Motor neuron (in vitro differentiated cells): ENCODE results near the gene CHMP1A. TPM values are rescaled to one million over a fixed set of nuclear protein-coding genes. Genes with fewer than 3 reads are reported as not detected.

Source experiments
- ATAC-seq, 8 experiments: fragments of 200-7000 bp; cut with Tn5 transposase; replicated peaks in 6 of 8; 2 replicates each; pipeline ENCODE4 v1.8.0; 2021; ENCODE audit warnings: mild to moderate bottlenecking in 8 of 8, moderate library complexity in 8 of 8
- H3K27ac ChIP-seq, 2 donors: fragments of 250-450 bp; sonication (Bioruptor Pico); 2 replicates each; pipeline ENCODE4 v1.9.0; 2021; ENCODE audit warnings: antibody characterized with exemption in 2 of 2, mild to moderate bottlenecking in 2 of 2, moderate library complexity in 1 of 2
- H3K4me1 ChIP-seq, 2 donors: fragments of 250-450 bp; sonication (Bioruptor Pico); replicated peaks in 1 of 2; 2 replicates each; pipeline ENCODE4 v1.6.1; 2021; ENCODE audit warnings: antibody characterized with exemption in 2 of 2, mild to moderate bottlenecking in 2 of 2, moderate library complexity in 1 of 2
- H3K4me3 ChIP-seq, 5 donors: fragments of 250-450 bp; sonication (Bioruptor Pico); 2 replicates each; pipeline ENCODE4 v1.9.0; 2021; ENCODE audit warnings: antibody characterized with exemption in 5 of 5, mild to moderate bottlenecking in 5 of 5, moderate library complexity in 4 of 5
- WGBS, 10 experiments: fragments of 450-650 bp; shearing (Covaris generic); methylation state at CpG; one replicate each; pipeline ENCODE4 v1.0.0; 2022; 5-methylcytosine and 5-hydroxymethylcytosine counted together
- in situ Hi-C, 9 experiments: fragments of 400-800 bp; cut with MboI; loops; one replicate each; pipeline ENCODE4 v1.15.0; 2021; ENCODE audit warnings: low sequenced_read_pairs in 9 of 9, low pct_unique_long_range_greater_than_20kb in 2 of 9; ENCODE audit not compliant: unreplicated experiment in 9 of 9
- total RNA-seq, 8 experiments: library from RNA; unstranded; fragments of 300-600 nt; gene quantifications; 2 replicates each; pipeline versions ENCODE4 v1.2.3 to v1.2.4, GENCODE V29; 2022

CHMP1A gene
- total RNA-seq, 8 experiments from 2014 or later = 34.0 to 67.0 (median 51.4) TPM

DNA sequence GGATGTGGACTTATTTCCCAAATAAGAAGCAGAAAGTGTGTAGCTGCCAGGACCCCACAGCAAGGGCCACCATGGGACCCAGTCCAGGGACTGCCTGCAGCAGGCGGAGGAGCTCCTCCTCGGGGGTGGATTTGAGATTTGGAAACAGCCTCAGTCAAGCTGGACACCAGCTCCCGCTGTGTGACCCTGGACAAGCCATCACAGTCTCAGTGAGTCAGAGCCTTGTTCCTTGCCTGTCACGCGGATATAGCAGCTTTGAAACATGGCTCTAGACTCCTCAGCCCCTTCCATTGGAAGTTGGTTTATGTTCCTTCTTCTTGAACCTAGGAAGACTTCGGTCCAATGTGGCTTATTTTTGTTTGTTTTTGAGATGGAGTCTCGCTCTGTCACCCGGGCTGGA is 56.6 kb downstream of the CHMP1A start:
- Histone ChIP-seq H3K4me3 (no peak overlapping the region), H3K27ac (peak overlapping the region; percentile 70 to 78), H3K4me1 (peaks cover 62 to 63% of the 10 kb centered on the region in 2 donors)
- WGBS, 10 experiments = 0 to 84% (median 61%) methylated on average over 1 to 5 of the region's 8 CpGs; no CpG with 5 or more reads in 4 of the 10 experiments
- ATAC-seq = no peak
- in situ Hi-C loops = no loop called here

DNA sequence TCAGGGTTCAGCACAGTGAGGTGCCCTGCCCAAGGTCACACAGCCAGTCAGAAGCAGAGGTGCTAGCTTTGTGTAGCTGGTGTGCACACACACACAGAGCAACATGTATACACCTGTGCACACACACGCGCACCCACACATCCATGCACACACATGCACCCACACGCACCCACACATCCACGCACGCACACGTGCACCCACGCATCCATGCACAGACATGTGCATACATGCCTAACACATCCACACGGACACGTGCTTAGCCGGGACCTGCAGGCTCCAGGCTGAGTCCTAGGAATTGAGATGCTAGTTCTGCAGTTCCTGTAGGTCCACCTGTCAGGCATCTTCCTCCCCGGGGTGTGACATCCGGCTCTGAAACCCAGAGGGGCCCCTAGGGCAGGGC is 57.1 kb downstream of the CHMP1A start:
- in situ Hi-C loops = no loop called here
- Histone ChIP-seq H3K4me1 (peaks cover 57 to 58% of the 10 kb centered on the region in 2 donors), H3K27ac (peak overlapping the region; percentile 70 to 78), H3K4me3 (no peak overlapping the region)
- 94 to 100% (median 98%) methylated on average over 2 to 9 of the region's 12 CpGs; no CpG with 5 or more reads in 7 of the 10 experiments for WGBS, 10 experiments
- ATAC-seq = no peak

DNA sequence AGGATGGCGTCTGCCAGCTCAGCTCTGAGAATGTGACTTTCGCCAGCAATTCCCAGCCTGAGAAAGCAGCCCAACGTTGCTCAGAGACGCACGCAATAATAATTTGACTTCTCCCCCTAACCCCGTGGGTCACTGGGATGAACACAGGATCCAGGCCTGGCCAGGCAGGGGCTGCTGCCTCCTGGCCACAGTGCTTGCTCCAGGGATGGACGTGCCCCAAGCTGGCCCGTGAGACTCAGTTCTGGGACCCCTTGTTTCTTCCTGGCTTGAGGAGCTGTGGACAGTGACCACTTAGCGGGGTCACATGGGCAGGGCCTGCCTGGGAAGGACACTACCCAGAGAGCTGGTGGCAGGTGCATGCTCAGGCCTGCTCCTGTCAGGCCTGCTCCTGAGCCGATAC is 57.6 kb downstream of the CHMP1A start:
- peaks cover 51 to 53% of the 10 kb centered on the region in 2 donors for H3K4me1 ChIP-seq
- WGBS, 10 experiments = 80 to 100% (median 82%) methylated on average over 1 to 2 of the region's 10 CpGs; no CpG with 5 or more reads in 6 of the 10 experiments
- peak overlapping the region; percentile 70 to 78 for H3K27ac ChIP-seq
- in situ Hi-C loops = no loop called here
- ATAC-seq = no peak
- no peak overlapping the region for H3K4me3 ChIP-seq

DNA sequence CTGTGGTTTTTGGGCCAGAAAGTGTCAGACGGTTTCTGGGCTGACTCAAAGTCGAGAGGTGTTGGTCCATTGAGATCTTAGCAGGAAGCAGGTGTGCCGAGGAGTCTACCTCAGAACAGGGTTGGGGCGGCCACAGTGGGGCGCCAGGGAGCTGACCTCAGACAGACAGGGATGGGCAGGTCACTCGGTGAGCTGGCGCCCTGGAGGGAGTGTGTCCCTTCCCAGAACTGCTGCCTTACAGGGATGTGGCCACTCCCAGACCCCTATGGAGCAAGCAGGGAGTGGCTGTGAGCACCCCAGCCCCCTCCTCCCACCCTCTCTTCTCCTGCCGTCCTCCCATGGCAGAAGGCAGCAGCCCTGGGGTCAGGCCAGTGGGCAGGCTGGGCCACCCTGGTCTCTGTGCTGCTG is 58.1 kb downstream of the CHMP1A start:
- Histone ChIP-seq H3K4me1 (peaks cover 48 to 50% of the 10 kb centered on the region in 2 donors), H3K4me3 (no peak overlapping the region), H3K27ac (peak overlapping the region; percentile 70 to 78)
- ATAC-seq = peak; percentile 16 to 86 (median 44)
- in situ Hi-C loops = no loop called here
- WGBS, 10 experiments = 29 to 60% methylated on average over 1 to 3 of the region's 8 CpGs; no CpG with 5 or more reads in 8 of the 10 experiments

GRCh38 chr16:89598199-89598598 is 59.3 kb downstream of the CHMP1A start:
- no CpG with 5 or more reads among the region's 14 CpGs for WGBS, 10 experiments
- Histone ChIP-seq H3K27ac (peak overlapping the region in 1 of 2 donors; percentile 89), H3K4me1 (peaks cover 48 to 49% of the 10 kb centered on the region in 2 donors), H3K4me3 (no peak overlapping the region)
- peak in 6 of 8 experiments; percentile 2 to 22 (median 8) for ATAC-seq
- in situ Hi-C loops = no loop called here

DNA sequence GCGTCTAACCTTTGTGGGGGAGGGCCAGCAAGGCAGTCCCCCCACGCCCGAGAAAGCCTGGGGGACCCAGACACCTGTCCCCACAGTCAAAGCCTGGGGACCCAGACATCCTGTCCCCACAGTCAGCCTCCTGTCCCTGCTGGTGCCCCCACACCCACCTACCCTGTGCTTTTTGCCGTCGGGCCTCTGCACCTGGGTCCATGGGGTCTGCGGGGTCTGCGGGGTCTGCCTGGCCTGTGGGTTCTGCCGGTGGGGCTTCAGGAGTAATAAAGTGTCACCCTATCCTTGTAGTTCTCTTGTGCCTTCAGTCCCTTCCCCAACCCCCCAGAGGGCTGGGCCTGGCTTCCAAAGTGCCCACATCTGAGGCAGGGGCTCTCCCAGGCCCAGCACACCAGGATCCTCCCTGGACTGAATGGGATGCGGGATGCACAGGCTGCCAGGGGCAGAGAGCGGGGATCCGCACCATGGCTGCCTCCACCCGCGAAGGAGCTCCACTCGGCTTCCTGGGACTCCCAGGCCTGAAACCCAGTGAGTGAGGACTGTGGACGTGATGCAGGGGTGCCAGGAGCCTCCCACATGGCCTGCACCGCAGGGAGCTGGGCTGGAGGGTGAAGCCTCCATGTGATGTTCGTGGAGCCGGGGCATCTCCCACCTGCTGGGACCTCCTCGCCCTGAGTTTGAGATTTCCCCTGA is 60.4 kb downstream of the CHMP1A start:
- in situ Hi-C loops = no loop called here
- 73 to 100% methylated on average over 1 to 3 of the region's 19 CpGs; no CpG with 5 or more reads in 8 of the 10 experiments for WGBS, 10 experiments
- H3K27ac ChIP-seq = peak overlapping the region in 1 of 2 donors; percentile 22
- H3K4me1 ChIP-seq = peaks cover 37 to 38% of the 10 kb centered on the region in 2 donors
- ATAC-seq = no peak
- H3K4me3 ChIP-seq = no peak overlapping the region

- peak in 1 of 8 experiments; percentile 9 for ATAC-seq
- in situ Hi-C loops = no loop called here
- no peak overlapping the region for H3K27ac ChIP-seq
- peaks cover 29 to 32% of the 10 kb centered on the region in 2 donors for H3K4me1 ChIP-seq
- WGBS, 10 experiments = 68 to 100% (median 85%) methylated on average over 2 to 11 of the region's 25 CpGs; no CpG with 5 or more reads in 4 of the 10 experiments
- H3K4me3 ChIP-seq = no peak overlapping the region
Measured at GRCh38 chr16:89596061-89596689, 61.3 kb downstream of the CHMP1A start.

- Histone ChIP-seq H3K4me1 (peaks cover 27 to 28% of the 10 kb centered on the region in 2 donors), H3K27ac (no peak overlapping the region), H3K4me3 (no peak overlapping the region)
- in situ Hi-C loops = no loop called here
- WGBS, 10 experiments = 83 to 100% (median 90%) methylated on average over 6 to 25 of the region's 47 CpGs; no CpG with 5 or more reads in 5 of the 10 experiments
- no peak for ATAC-seq
Measured at GRCh38 chr16:89595330-89596060, 62.0 kb downstream of the CHMP1A start.

Other genes starting within 250 kb of the CHMP1A start
- gene ANKRD11, start 167.1 kb downstream of the CHMP1A start, total RNA-seq = 100 to 1,000 TPM in 2 of 8 experiments, 10 to 100 TPM in 6; 22.6 to 148 (median 52.5) TPM
- 100 to 1,000 TPM in 2 of 8 experiments, 10 to 100 TPM in 6; 47.7 to 134 (median 71.6) TPM for gene SPG7, start 149.3 kb downstream of the CHMP1A start, total RNA-seq
- gene RPL13, start 97.0 kb downstream of the CHMP1A start, total RNA-seq = 1,000 to 10,000 TPM; 1,624 to 3,284 (median 2,183) TPM
- 10 to 100 TPM in 3 of 8 experiments, 1 to 10 TPM in 4, not detected in 1; 2.2 to 17.1 (median 7.3) TPM for gene CPNE7, start 82.0 kb downstream of the CHMP1A start, total RNA-seq
- 1 to 10 TPM in 1 of 8 experiments, under 1 TPM in 7; 0.21 to 1.4 (median 0.34) TPM for gene DPEP1, start 44.1 kb downstream of the CHMP1A start, total RNA-seq
- gene SPATA33, start 128 bp upstream of the CHMP1A start, total RNA-seq = 10 to 100 TPM in 2 of 8 experiments, 1 to 10 TPM in 6; 4.3 to 22.4 (median 7.6) TPM
- gene CDK10, start 29.0 kb upstream of the CHMP1A start, total RNA-seq = 100 to 1,000 TPM in 1 of 8 experiments, 10 to 100 TPM in 7; 18.3 to 122 (median 46.6) TPM
- gene SPATA2L, start 44.0 kb upstream of the CHMP1A start, total RNA-seq = 10 to 100 TPM in 1 of 8 experiments, 1 to 10 TPM in 7; 2.1 to 10.7 (median 6.2) TPM
- 10 to 100 TPM in 3 of 8 experiments, 1 to 10 TPM in 5; 4.5 to 14.6 (median 8.9) TPM for gene VPS9D1, start 63.2 kb upstream of the CHMP1A start, total RNA-seq
- 10 to 100 TPM; 10.5 to 61.0 (median 16.0) TPM for gene ZNF276, start 63.8 kb upstream of the CHMP1A start, total RNA-seq
- 10 to 100 TPM in 3 of 8 experiments, 1 to 10 TPM in 5; 3.7 to 59.7 (median 7.7) TPM for gene FANCA, start 158.9 kb upstream of the CHMP1A start, total RNA-seq
- gene SPIRE2, start 170.8 kb upstream of the CHMP1A start, total RNA-seq = 10 to 100 TPM in 6 of 8 experiments, 1 to 10 TPM in 2; 3.7 to 21.5 (median 14.0) TPM
- gene TCF25, start 215.9 kb upstream of the CHMP1A start, total RNA-seq = 100 to 1,000 TPM in 7 of 8 experiments, 10 to 100 TPM in 1; 94.7 to 213 (median 143) TPM